Measurements from ENCODE around the gene TAMALIN.

TAMALIN gene

DNA sequence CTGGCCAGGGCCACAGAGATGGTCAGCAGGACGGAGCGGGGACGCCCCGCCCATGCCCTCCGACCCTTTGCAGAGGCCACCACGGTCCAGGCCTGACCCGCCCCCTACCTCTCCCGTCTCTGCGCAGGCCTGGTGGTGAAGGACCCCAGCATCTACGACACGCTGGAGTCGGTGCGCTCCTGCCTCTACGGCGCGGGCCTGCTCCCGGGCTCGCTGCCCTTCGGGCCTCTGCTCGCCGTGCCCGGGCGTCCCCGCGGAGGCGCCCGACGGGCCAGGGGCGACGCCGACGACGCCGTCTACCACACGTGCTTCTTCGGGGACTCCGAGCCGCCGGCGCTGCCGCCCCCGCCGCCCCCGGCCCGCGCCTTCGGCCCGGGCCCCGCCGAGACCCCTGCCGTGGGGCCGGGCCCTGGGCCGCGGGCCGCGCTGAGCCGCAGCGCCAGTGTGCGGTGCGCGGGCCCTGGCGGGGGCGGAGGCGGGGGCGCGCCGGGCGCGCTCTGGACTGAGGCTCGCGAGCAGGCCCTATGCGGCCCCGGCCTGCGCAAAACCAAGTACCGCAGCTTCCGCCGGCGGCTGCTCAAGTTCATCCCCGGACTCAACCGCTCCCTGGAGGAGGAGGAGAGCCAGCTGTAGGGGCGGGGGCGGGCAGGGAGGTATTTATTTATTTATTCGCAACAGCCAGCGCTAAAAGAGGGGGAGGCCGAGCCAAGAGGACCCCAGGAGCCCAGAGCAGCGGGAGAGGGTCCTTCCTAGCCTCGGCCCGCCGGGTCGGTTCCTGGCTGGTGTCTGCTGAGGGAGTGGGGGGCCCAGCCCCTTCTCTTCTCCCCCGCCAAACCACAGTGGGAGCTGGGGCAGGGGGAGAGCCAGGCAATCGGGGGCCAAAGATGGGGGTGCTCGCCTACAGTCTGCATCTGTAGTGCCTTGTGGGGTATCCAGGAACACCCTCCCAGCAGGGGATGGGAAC lies 8.1 kb downstream of the TAMALIN start:
- no peak for DNase-seq

DNA sequence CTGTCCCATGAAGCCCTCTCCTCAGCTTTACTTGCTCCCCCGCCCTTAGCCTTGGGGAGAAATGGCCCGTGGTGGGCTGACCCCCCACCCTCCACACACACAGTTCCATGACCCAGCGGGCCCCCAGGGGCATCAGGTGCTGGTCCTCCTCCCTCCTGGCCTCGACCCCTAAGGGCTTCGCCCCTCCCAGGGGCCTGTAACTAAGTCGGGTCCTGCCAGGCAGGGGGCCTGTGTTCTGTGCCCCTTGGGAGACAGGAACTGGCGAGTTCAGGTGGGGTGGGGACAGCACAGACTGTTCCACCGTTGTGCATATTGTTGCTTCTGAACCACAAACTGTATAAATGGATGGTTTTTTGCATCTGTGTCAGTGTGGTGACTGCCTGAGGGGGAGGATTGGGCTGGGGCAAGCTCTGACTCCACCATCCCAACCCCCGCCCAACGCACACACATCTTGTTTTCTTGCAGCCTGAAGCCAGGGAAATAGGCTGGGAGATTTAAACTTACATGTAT lies 8.8 kb downstream of the TAMALIN start:
- DNase-seq, result no peak

DNA sequence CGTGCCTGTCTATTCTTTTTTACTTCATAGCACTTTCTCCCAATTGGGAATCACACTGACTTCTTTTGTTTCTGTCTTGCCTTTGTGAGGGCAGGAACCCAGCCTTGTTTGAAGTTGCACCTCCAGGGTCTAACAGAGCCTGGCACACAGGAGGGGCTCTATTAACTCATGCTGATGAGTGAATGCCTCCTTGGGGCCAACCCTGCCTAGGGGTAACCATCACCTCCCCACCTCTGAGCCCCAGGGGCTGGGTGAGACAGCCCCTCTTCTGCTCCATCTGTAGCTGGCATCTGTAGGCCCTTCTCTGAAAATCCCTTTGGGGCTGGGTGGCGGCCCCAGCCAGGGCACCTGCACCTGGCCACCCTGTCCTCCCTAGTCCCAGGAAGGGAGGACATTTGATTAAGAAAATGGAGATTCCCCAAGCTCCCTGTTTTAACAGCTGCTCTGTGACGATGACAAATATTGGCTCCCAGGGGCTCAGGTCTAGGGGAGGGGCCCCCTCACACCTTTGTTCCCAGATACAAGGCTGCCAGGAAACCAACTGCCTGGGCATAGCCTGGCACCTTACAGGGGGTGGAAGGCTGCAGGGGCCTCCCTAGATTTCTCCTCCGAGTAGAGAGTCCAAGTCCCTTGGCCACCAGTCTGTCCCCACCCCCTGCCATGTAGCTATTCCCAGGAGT lies 11.8 kb downstream of the TAMALIN start:
- DNase-seq, result no peak

DNA sequence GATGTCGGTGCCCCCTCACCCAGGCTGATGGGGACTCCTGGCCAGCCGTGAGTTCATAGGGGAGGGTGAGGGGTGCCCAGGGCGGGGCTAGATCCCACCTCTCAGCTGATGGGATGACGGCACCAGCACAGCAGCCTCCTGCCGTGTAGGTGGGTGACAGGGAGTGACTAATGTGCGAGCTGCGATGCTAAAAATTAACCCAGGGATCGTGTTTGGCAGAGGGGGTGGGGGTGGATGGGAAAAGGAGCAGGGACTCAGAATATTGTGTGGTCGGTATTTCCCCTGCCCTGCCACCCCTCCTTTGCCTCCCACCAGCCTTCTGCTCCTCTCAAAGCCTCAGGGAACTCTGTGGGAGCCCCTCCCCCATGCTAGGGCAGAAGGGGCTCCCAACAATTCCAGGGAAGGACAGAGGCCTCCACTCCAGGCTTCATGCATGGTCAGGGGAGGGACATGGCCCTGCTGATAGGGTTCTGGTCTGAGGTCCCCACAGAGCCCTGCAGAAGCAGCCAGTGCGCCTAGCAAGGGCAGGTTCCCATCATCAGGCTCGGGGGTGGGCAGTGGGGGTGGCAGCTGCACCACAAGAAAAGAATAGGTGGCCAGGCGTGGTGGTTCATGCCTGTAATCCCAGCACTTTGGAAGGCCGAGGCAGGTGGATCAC lies 12.5 kb downstream of the TAMALIN start:
- DNase-seq, result no peak

DNA sequence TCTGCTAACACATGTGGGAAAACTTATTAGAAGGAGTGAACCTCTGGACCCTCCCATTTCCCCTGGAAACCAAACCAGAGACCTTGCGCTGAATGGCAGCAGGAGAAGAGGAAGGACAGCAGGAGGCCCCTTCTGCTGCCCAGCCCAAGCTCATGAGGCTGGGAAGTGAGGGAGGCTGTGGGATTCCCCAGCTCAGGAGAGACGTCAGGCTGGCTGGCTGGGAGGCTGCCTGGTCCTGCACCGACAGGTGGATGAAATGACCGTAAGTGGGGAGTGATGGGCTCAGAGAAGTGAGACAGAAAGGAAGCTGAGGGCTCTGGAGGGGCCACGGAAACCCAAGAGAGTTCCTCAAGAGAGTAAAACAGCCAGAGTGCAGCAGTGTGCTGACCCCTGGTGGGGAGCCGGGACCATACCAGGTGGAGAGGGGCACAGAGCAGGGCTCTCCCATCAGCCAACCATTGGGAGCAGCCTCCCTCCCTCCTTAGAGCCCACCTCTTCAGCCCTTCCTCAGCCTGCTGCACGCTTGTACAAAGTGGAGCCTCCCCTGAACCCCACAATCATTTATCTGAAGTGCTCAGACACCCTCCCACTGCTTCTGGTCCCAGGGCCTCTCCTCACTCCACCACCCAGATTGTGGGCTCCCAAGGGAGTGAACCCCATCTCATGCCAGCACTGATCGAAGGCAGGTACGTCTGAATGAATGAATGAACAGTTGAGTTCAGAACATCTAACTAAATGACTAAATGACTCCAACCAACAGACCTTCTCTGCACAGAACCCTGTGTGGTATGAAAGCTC lies 14.0 kb downstream of the TAMALIN start:
- peak in 1 of 2 experiments; percentile 48 for DNase-seq

DNA sequence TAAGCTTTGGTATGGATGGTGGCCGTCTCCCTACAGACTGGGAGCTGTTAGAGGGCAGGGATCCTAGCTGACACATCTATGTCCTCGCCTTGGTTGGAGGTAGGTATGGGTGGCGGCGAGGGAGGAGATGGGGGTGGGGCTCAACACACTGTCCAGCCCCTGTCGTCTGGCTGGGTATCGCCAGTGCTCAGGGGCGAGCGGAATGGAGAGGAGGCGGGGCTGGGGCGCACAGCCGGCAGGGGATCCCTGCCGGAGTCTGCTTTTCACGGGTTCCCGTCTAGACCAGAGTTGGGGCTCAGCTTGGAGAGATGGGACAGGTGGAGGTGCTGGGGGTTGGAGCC lies 16.1 kb downstream of the TAMALIN start:
- no peak for DNase-seq

DNA sequence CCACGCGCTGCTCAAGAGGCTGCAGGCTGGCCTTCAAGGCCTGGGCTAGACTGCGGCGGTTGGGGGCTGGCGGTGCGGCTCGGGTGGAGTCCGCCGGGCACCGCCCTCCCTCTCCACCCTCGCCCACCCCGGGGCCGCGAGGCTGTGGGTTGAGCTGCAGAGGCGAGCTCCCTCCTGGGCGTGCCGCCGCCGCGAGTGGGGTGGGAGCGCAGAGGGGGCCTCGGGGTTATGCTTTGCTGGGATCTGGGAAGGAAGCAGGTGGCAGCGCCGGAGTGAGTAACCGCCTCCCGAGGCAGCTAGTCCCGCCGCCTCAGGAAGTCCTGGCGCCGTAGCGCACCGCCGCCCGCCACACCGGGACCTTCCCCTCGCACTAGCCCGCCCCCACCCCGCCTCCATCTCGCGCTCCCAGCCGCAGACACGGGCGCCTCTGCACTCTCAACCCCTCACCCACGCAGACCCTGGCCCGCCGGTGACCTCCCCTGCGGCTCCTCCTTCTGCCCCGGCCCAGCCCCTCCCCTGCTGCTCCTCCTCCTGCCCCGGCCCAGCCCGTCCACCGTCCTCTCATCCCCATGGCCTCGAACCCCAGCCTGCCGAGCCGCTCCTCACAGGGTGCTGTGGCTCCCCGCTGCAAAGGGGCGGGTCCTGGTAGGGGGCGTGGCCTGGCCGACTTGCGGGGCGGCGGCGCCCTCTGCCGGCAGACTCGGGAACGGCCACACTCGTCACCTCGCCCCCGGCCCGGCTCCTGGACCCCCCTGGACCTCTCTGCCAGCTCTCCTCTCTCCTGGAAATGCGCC lies 16.6 kb downstream of the TAMALIN start:
- peak; percentile 48 to 80 for DNase-seq

DNA sequence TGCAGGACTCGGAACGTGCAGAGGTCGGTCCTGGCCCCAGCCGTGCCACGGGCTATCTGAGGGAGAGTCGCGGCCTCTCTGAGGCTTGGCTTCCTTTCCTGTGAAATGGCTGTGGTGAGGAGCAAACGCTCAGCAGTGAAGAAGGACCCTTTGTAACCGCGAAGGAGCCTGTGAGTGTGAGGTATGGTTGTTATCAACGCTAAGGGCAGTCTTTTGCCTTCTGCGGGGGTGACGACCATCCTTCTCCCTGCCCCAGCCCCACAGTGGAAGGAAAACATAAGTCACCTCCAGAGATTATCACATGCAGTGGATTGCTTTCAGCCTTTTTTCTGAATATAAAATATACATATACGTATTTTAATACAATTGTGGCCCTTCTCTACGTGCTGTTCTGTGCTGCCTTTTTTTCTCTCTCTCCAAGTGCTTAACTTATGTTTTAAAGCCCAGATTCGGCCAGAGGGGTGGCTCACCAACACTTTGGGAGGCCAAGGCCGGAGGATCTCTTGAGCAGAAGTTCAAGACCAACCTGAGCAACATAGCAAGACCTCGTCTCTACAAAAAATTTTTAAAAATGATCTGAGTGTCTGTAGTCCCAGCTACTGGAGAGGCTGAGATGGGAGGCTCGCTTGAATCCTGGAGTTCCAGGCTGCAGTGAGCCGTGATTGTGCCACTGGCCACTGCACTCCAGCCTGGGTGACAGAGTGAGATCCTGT lies 17.4 kb downstream of the TAMALIN start:
- DNase-seq, result peak in 1 of 2 experiments; percentile 45

DNA sequence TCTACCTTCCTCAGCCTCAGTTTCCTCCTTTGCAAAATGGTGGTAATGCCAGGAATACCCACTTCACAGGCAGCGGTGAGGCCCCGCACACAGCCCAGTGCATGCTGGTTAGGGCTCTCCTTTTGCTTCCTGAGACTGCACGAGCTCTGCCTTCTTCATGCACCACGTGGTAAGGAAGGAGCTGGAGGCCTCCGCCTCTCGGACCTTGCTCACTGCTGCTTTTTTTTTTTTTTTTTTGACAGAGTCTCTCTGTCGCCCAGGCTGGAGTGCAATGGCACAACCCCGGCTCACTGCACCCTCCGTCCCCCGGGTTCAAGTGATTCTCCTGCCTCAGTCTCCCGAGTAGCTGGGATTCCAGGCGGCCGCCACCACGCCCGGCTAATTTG lies 18.1 kb downstream of the TAMALIN start:
- DNase-seq, result no peak

DNA sequence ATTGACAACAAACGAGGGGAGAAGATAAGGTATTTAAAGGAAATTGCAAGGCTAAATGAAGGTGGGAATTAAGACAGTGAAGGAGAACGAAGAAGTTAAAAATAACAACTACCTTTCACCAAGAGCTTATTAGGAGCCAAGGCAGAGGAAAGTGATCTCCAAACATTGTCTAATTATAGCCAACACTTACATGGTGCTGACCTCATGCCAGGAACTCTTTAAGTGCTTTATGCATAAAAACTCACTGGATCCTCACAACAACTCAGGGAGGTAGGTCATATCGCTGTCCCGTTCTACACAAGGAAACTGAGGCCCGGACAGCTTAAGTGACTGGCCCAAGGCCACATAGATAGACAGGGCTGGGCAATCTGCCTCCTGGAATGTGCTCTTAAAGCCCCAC lies 19.5 kb downstream of the TAMALIN start:
- no peak for DNase-seq

DNA sequence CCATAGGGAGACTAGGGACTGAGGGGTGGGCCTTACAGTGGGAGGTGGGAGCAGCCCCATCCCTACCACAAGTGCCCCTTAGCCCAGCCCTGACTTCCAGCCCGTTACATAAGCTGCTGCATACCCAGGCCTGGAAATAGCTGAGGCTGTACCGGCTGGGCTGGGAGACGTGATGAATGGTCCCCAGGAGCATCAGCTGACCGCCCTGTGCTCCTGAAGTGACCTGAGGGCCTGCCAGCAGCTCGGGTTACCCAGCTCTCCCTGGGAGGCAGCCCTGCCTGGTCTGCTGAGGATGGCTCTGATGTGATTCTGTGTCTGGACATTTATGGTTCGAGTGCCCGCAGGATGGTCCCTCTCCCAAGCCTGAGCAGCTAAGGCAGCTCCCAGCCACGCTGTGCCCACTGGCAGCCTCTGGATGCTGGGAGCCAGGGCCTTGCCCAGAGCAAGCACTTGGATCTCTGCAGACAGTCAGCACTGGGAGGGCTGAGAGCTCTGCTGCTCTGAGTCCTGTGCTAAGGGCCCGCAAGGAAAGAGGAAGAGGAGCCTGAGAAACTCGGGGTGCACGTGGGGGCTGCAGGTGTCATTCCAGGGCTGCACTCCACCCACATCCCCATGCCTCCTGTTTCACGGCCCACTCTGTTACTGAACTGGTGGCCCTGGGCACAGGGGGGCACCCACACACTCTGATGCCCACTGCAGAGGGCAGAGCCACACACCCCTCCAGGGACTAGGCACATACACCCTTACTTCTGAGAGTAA lies 20.5 kb downstream of the TAMALIN start:
- no peak for DNase-seq

DNA sequence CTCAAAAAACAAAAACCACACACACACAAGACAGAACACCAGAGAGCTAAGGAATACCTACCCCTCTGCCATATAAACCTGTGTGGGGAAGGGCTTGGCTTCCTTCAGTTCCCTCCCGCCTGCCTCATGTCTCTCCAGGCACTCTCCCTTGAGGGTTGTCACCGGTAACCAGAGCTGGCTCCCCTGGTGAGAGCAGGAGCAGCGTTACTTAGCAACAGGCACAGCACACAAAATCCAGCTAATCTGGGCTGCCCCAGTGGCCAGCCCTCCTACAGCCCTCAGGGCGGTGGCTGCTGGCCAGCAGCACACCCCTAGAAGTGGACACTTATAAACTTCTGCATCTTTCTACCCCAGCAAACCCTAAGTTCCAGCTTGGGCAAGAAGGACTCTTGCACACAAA lies 22.9 kb downstream of the TAMALIN start:
- no peak for DNase-seq

DNA sequence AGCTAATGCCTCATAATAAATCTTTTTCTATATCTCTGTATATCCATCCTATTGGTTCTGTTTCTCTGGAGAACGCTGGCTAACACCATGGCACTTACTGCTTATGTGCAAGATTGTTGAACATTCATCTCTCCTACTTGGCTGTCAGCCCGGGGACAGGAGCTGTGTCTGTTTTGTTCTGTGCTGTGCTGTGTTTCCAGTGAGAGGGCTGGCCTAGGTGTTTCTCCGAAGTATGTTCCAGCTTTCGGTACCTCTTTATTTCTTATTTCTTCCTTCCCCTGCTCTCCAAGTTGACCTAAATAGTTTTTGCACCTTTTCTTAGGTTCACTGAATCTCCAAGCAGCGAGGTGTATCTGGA lies 25.7 kb downstream of the TAMALIN start:
- DNase-seq, result peak in 1 of 2 experiments; percentile 37

DNA sequence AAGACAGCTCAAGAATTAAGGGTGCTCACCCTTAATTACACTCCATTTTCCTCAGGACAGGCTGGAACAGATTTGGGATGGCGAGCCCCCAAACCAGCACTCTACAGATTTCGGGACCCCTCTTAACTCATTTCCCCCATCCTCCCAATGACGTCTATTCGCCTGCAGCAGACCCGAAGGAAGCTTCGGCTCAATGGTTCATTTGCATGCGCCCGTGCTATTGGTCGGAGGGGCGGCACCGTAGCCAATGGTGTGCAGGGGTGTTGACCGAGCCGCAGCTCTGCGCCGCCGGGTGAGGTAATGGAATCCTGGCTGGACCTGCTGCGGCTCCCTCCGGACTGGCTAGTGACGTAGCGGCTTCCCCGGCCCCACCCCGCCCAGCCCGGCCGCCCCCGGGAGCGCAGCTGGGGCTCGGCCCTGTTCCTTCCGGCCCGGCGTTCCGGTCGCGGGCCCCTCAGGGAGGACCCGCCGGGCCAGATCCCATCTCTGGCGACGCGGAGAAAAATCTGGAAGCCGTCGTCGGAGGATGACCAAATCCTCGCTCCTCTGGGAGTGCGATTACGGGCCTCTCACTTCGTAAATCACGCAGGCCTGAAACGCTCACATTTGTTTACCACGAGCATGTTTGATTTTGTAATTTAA lies 26.2 kb downstream of the TAMALIN start:
- DNase-seq, result peak; percentile 89 to 96

DNA sequence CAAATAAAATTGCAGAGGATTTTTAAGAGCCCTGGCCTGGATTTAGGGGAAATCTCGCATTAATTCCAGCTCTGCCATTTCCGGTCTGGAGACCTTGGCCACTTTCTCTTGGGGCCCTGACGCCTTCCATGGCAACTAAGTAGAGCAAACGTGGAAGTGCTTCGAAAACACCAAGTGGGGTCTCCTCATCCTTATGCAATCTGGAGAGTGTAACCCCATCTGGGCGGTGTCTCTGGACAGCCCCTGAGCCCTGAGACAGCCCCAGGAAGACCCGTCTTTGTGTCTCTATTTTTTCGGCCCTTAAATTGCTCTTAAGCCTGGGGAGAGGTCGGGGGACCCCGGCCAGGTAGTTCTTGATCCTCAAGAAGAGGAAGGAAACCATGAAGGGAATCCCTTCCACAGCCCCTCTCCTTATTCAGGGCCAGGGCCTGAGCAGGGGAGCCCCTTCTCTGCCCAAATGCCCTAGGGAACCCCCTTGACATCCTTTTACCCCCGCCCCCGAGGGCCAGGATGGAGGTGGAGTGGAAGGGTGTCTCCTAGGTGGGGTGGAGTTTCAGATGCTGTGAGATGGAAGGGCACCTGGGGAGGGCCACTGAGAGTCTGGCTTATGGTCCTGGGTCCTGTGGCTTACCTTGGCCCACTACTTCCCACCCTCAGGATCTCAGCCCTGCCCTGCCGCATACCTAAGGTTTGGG lies 26.8 kb downstream of the TAMALIN start:
- no peak for DNase-seq

DNA sequence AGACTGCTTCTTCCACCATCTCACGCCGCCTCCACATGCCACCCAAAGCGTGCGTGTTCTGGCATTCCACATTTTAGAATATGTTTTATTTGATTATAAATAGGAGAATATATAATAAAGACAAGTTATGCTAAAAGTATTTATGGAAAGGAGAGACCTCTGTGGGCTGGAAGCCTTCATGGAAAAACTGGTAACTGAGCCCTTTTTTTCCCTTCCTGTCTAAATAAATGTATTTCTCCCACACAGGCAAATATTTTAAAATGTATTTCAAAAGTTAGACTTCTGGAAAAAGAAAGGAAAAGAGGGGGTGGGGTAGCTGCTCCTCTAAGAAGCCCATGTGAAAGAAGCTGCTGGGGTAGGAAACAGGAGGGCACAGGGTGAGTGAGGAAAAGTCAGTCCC lies 28.4 kb downstream of the TAMALIN start:
- no peak for DNase-seq

DNA sequence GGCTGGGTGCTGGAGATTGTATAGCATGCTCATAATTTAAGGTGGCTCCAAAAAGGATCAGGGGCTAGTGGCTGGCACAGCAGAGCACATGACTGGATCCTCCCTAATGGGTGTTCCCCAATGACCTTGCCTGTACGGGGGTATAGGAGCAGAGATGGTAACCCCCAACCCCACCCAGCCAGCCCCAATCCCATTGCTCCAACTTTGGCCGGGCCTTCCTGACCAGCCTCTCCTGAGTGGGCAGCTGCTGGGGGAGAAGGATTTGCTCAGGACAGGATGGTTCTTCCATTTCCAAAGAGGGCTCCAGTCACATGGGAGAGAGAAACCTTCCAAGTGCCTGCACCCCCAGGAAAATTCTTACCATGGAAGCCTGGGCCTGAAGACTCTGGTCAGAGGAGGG lies 29.2 kb downstream of the TAMALIN start:
- DNase-seq, result no peak

DNA sequence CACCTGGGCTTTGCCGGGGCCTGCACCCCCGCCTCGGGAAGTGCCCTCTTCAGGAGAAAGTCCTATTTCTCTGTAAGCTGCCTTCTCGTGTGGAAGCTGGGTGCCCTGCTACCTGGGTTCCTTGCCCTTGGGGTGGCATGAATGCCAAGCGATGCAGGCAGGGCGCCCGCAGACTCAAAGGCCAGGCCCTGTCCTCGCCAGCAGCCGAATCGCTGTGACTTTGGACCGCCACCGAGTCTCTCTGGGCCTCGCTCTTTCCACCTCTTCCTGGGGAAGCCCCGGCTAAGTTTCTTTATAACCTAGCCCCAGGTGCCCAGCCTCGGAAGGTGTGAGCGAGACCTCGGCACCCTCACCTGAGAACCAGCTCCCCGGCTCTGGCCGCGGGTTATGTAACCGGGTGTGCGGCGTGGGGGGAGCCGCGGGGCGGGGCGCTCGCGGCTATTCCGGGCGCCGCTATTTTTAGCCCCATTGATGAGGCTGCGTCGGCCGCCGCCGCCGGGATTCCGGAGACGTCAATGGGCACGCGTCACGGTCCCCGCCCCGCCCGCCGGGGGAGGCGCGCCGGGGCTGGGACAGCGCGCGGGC lies 29.9 kb downstream of the TAMALIN start:
- peak in 1 of 2 experiments; percentile 23 for DNase-seq

All from NCI-H446 (cell line).